ENCODE results near the gene CNPY1. TPM values are rescaled to one million over a fixed set of nuclear protein-coding genes. Genes with fewer than 3 reads are reported as not detected.

The CNPY1 gene
- polyA plus RNA-seq, 1 experiment, result not detected

GRCh38 chr7:155513543-155514285 is 32.6 kb downstream of the CNPY1 start:
- POLR2A ChIA-PET, result no interaction called here
- CTCF ChIA-PET, result no interaction called here
- Histone ChIP-seq H3K4me3 (ENCODE audit: low read depth, low read length) (no peak overlapping the region), H3K9me3 (ENCODE audit: control insufficient read depth, insufficient read depth, low read length) (no peaks in the 10 kb centered on the region; the same call in 1 of the 2 replicates), H3K27me3 (ENCODE audit: control insufficient read depth, insufficient read depth, low read length) (peaks cover 33% of the 10 kb centered on the region), H3K27ac (ENCODE audit: low read depth, low read length) (no peak overlapping the region)
- DNase-seq (ENCODE audit: low read depth, low spot score), result no peak
- TF ChIP-seq CTCF (IDR thresholded peaks at IDR 0.05; ENCODE audit: low read depth, low read length), result no peak

- Histone ChIP-seq H3K4me3 (ENCODE audit: low read depth, low read length) (no peak overlapping the region), H3K27me3 (ENCODE audit: control insufficient read depth, insufficient read depth, low read length) (peaks cover 43% of the 10 kb centered on the region), H3K27ac (ENCODE audit: low read depth, low read length) (no peak overlapping the region), H3K9me3 (ENCODE audit: control insufficient read depth, insufficient read depth, low read length) (no peaks in the 10 kb centered on the region; the same call in 1 of the 2 replicates)
- no peak for DNase-seq (ENCODE audit: low read depth, low spot score)
- ChIA-PET CTCF (no interaction called here), POLR2A (no interaction called here)
- no peak for TF ChIP-seq CTCF (IDR thresholded peaks at IDR 0.05; ENCODE audit: low read depth, low read length)
Measured at GRCh38 chr7:155512246-155512887, 34.0 kb downstream of the CNPY1 start.

GRCh38 chr7:155511702-155511996 is 34.7 kb downstream of the CNPY1 start:
- no peak overlapping the region for H3K27ac ChIP-seq (ENCODE audit: low read depth, low read length)
- peaks cover 46% of the 10 kb centered on the region for H3K27me3 ChIP-seq (ENCODE audit: control insufficient read depth, insufficient read depth, low read length)
- H3K4me3 ChIP-seq (ENCODE audit: low read depth, low read length), result no peak overlapping the region
- H3K9me3 ChIP-seq (ENCODE audit: control insufficient read depth, insufficient read depth, low read length), result no peaks in the 10 kb centered on the region; the same call in 1 of the 2 replicates
- ChIA-PET CTCF (no interaction called here), POLR2A (no interaction called here)
- no peak for DNase-seq (ENCODE audit: low read depth, low spot score)
- TF ChIP-seq CTCF (IDR thresholded peaks at IDR 0.05; ENCODE audit: low read depth, low read length), result no peak

- Histone ChIP-seq H3K27ac (ENCODE audit: low read depth, low read length) (no peak overlapping the region), H3K27me3 (ENCODE audit: control insufficient read depth, insufficient read depth, low read length) (peaks cover 50% of the 10 kb centered on the region), H3K4me3 (ENCODE audit: low read depth, low read length) (no peak overlapping the region), H3K9me3 (ENCODE audit: control insufficient read depth, insufficient read depth, low read length) (no peaks in the 10 kb centered on the region; the same call in 1 of the 2 replicates)
- no peak for TF ChIP-seq CTCF (IDR thresholded peaks at IDR 0.05; ENCODE audit: low read depth, low read length)
- POLR2A ChIA-PET, result no interaction called here
- CTCF ChIA-PET, result no interaction called here
- no peak for DNase-seq (ENCODE audit: low read depth, low spot score)
Measured at GRCh38 chr7:155510975-155511701, 35.2 kb downstream of the CNPY1 start.

All from AG04450 (cell line).